ENCODE data around the gene MPPED1.

GRCh38 chr22:43515902-43516301 lies 104.1 kb downstream of the MPPED1 start:
- TF ChIP-seq REST (IDR thresholded peaks at IDR 0.05; ENCODE audit: low read depth) (no peak), EP300 (IDR thresholded peaks at IDR 0.05; ENCODE audit: borderline replicate concordance) (no peak), TCF12 (IDR thresholded peaks at IDR 0.05; ENCODE audit: low read depth) (no peak), RAD21 (IDR thresholded peaks at IDR 0.05; ENCODE audit: low read depth) (no peak), USF1 (IDR thresholded peaks at IDR 0.05) (no peak), EGR1 (IDR thresholded peaks at IDR 0.05) (no peak), CEBPB (IDR thresholded peaks at IDR 0.05) (no peak), ZBTB7A (IDR thresholded peaks at IDR 0.05; ENCODE audit: low read depth) (no peak), TEAD4 (IDR thresholded peaks at IDR 0.05) (no peak)
